HepG2 (cell line): ENCODE data around the gene DDC. TPM values are rescaled to one million over a fixed set of nuclear protein-coding genes. Genes with fewer than 3 reads are reported as not detected.
A peak's percentile ranks its signal among the peaks of the same experiment; 100 is the strongest.

ENCODE experiments used
- BCL6 ChIP-seq: IDR thresholded peaks from 2 replicates; pipeline ENCODE4 v1.6.1; 2016; ENCODE audit warnings: missing genetic modification reagents, missing compliant biosample characterization
- CTCF ChIP-seq: sonication (generic); formaldehyde crosslinking; IDR thresholded peaks from 2 replicates; pipeline ENCODE4 v1.5.0; 2020; ENCODE audit warnings: mild to moderate bottlenecking, missing genetic modification reagents, moderate library complexity
- ETV5 ChIP-seq: IDR thresholded peaks from 2 replicates; pipeline ENCODE4 v1.6.1; 2018; ENCODE audit warnings: missing biosample characterization, missing genetic modification reagents, inconsistent platforms, borderline replicate concordance
- MAX ChIP-seq: IDR thresholded peaks from 2 replicates; pipeline ENCODE4 v1.6.1; 2012; ENCODE audit warnings: inconsistent platforms
- NFKB2 ChIP-seq: sonication (generic); formaldehyde crosslinking; IDR thresholded peaks from 2 replicates; pipeline ENCODE4 v1.4.0; 2020; ENCODE audit warnings: missing genetic modification reagents, borderline replicate concordance
- SOX13 ChIP-seq, 3 experiments: fragments of 450-650 bp in 1 of 3; sonication (generic) in 1 of 3; formaldehyde crosslinking in 1 of 3; IDR thresholded peaks in 2 of 3; conservative IDR thresholded peaks in 1 of 3; 2 replicates each; pipeline versions ENCODE4 v1.5.0 to v1.6.1; 2016 to 2020; ENCODE audit warnings: antibody characterized with exemption in 1 of 3, mild to moderate bottlenecking in 1 of 3, missing compliant biosample characterization in 1 of 3, missing genetic modification reagents in 1 of 3, moderate library complexity in 1 of 3
- SOX5 ChIP-seq: IDR thresholded peaks from 2 replicates; pipeline ENCODE4 v1.6.1; 2016; ENCODE audit warnings: borderline replicate concordance
- TBX2 ChIP-seq: sonication (generic); formaldehyde crosslinking; IDR thresholded peaks from 2 replicates; pipeline ENCODE4 v1.5.0; 2020; ENCODE audit warnings: missing genetic modification reagents, mild to moderate bottlenecking, borderline replicate concordance
- TP53 ChIP-seq: sonication (generic); formaldehyde crosslinking; conservative IDR thresholded peaks from 2 replicates; pipeline ENCODE4 v1.4.0; 2020; ENCODE audit warnings: missing genetic modification reagents
- ZNF225 ChIP-seq: sonication (generic); formaldehyde crosslinking; IDR thresholded peaks from 2 replicates; pipeline ENCODE4 v1.4.0; 2020; ENCODE audit warnings: mild to moderate bottlenecking, missing genetic modification reagents
- ZNF451 ChIP-seq: sonication (generic); formaldehyde crosslinking; IDR thresholded peaks from 2 replicates; pipeline ENCODE4 v1.5.0; 2020; ENCODE audit warnings: mild to moderate bottlenecking, missing genetic modification reagents
- ZNF572 ChIP-seq: sonication (generic); formaldehyde crosslinking; IDR thresholded peaks from 2 replicates; pipeline ENCODE4 v1.5.1; 2020; ENCODE audit warnings: mild to moderate bottlenecking, missing genetic modification reagents
- ZNF704 ChIP-seq: sonication (generic); formaldehyde crosslinking; IDR thresholded peaks from 2 replicates; pipeline ENCODE4 v1.8.1; 2023; ENCODE audit warnings: mild to moderate bottlenecking, inconsistent platforms, moderate library complexity, missing genetic modification reagents, borderline replicate concordance
- ZNF747 ChIP-seq: sonication (generic); formaldehyde crosslinking; IDR thresholded peaks from 2 replicates; pipeline ENCODE4 v1.8.1; 2023; ENCODE audit warnings: missing genetic modification reagents, mild to moderate bottlenecking, borderline replicate concordance
- polyA plus RNA-seq, 8 experiments: library from polyadenylated mRNA; depleted of rRNA in 3 of 8; stranded (reverse) in 7 of 8; unstranded in 1 of 8; fragments of >200 nt; fragmentation: Illumina TruSeq in 4 of 8; extraction: Trizol in 4 of 8; gene quantifications; 2 replicates each; pipeline versions ENCODE4 v1.2.1 to v1.2.3, GENCODE V29; 2011 to 2016; ENCODE audit warnings: low read depth in 4 of 8, missing spikeins in 1 of 8, mixed read lengths in 1 of 8; ENCODE audit not compliant: insufficient read depth in 1 of 8
- total RNA-seq, 5 experiments: library from RNA; depleted of rRNA; stranded (reverse); fragments of >200 nt; fragmentation: Illumina TruSeq; extraction: Trizol; gene quantifications; 2 replicates each; pipeline ENCODE4 v1.2.3, GENCODE V29; 2016; ENCODE audit warnings: low read depth in 1 of 5
- TF ChIP-seq, protein P1 (sequence below): sonication (generic); formaldehyde crosslinking; IDR thresholded peaks from 2 replicates; pipeline ENCODE4 v1.4.0; 2020; ENCODE audit warnings: missing genetic modification reagents
- TF ChIP-seq, protein P2 (sequence below), 2 experiments: sonication (generic) in 1 of 2; formaldehyde crosslinking in 1 of 2; IDR thresholded peaks; 2 replicates each; pipeline versions ENCODE4 v1.5.1 to v1.6.1; 2011 to 2020; ENCODE audit warnings: borderline replicate concordance in 1 of 2, low read depth in 1 of 2, low read length in 1 of 2, mild to moderate bottlenecking in 1 of 2, missing genetic modification reagents in 1 of 2, moderate library complexity in 1 of 2
- TF ChIP-seq, protein P3 (sequence below): sonication (generic); formaldehyde crosslinking; IDR thresholded peaks from 2 replicates; pipeline ENCODE4 v1.4.0; 2020; ENCODE audit warnings: missing genetic modification reagents

Gene DDC
- total and polyA plus RNA-seq, 2 of the 13 experiments (the other 11 are each of a cell fraction or from before 2014, with no cell fraction given) = 11.7 to 93.3 TPM

DNA sequence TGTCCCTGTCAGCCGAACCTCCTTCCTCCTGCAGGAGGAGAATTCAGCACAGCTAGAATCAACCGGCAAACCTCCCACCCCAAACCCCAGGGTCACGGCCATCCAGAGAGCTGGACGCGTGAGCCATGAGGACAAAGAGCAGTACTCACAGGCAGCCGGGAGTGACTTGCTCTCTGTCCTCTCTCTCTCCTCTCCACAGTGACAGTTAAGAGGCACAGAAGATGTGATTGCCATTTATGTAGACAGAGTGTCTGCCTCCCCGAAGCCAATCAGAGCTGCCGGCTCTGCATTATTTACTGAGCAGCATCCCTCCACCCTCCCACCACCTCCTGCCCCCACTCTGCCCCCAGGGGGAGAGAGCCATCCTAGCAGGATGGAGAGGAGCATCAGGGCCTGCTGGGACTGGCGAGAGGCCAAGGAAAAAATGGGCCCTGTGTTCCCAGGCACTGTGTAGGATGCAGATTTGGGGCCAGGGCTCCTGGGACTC is 4.3 kb downstream of the DDC start (continued):
- TF ChIP-seq, protein P1, sequence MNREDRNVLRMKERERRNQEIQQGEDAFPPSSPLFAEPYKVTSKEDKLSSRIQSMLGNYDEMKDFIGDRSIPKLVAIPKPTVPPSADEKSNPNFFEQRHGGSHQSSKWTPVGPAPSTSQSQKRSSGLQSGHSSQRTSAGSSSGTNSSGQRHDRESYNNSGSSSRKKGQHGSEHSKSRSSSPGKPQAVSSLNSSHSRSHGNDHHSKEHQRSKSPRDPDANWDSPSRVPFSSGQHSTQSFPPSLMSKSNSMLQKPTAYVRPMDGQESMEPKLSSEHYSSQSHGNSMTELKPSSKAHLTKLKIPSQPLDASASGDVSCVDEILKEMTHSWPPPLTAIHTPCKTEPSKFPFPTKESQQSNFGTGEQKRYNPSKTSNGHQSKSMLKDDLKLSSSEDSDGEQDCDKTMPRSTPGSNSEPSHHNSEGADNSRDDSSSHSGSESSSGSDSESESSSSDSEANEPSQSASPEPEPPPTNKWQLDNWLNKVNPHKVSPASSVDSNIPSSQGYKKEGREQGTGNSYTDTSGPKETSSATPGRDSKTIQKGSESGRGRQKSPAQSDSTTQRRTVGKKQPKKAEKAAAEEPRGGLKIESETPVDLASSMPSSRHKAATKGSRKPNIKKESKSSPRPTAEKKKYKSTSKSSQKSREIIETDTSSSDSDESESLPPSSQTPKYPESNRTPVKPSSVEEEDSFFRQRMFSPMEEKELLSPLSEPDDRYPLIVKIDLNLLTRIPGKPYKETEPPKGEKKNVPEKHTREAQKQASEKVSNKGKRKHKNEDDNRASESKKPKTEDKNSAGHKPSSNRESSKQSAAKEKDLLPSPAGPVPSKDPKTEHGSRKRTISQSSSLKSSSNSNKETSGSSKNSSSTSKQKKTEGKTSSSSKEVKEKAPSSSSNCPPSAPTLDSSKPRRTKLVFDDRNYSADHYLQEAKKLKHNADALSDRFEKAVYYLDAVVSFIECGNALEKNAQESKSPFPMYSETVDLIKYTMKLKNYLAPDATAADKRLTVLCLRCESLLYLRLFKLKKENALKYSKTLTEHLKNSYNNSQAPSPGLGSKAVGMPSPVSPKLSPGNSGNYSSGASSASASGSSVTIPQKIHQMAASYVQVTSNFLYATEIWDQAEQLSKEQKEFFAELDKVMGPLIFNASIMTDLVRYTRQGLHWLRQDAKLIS (CRISPR knock-in tag) = no peak
- peak; percentile 49 for TF ChIP-seq BCL6 (CRISPR knock-in tag)
- TF ChIP-seq, protein P2, sequence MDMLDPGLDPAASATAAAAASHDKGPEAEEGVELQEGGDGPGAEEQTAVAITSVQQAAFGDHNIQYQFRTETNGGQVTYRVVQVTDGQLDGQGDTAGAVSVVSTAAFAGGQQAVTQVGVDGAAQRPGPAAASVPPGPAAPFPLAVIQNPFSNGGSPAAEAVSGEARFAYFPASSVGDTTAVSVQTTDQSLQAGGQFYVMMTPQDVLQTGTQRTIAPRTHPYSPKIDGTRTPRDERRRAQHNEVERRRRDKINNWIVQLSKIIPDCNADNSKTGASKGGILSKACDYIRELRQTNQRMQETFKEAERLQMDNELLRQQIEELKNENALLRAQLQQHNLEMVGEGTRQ (IDR thresholded peaks at IDR 0.05; ENCODE audit: low read depth, low read length) = no peak
- TF ChIP-seq, protein P2 (CRISPR knock-in tag; IDR thresholded peaks at IDR 0.05; ENCODE audit: borderline replicate concordance) = no peak
- TF ChIP-seq ZNF225 = no peak
- peak; percentile 32 for TF ChIP-seq CTCF (CRISPR knock-in tag)
- TF ChIP-seq ZNF572 = 0 out of 2 replicates have a peak, but pooled peaks have one; percentile 79
- no peak for TF ChIP-seq ZNF747 (CRISPR knock-in tag)
- peak; percentile 19; the same call in 1 of the 2 replicates for TF ChIP-seq ETV5 (CRISPR knock-in tag)
- TF ChIP-seq ZNF451 = no peak
- TF ChIP-seq, protein P3, sequence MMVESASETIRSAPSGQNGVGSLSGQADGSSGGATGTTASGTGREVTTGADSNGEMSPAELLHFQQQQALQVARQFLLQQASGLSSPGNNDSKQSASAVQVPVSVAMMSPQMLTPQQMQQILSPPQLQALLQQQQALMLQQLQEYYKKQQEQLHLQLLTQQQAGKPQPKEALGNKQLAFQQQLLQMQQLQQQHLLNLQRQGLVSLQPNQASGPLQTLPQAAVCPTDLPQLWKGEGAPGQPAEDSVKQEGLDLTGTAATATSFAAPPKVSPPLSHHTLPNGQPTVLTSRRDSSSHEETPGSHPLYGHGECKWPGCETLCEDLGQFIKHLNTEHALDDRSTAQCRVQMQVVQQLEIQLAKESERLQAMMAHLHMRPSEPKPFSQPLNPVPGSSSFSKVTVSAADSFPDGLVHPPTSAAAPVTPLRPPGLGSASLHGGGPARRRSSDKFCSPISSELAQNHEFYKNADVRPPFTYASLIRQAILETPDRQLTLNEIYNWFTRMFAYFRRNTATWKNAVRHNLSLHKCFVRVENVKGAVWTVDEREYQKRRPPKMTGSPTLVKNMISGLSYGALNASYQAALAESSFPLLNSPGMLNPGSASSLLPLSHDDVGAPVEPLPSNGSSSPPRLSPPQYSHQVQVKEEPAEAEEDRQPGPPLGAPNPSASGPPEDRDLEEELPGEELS = peak; percentile 57; the same call in 1 of the 2 replicates
- TF ChIP-seq TBX2 = peak; percentile 70
- TF ChIP-seq TP53 = no peak
- TF ChIP-seq ZNF704 = no peak
- TF ChIP-seq MAX = peak; percentile 75
- TF ChIP-seq NFKB2 (CRISPR knock-in tag) = peak; percentile 18; the same call in 1 of the 2 replicates
- peak; percentile 67 for TF ChIP-seq SOX5
- no peak for TF ChIP-seq SOX13 (IDR thresholded peaks at IDR 0.05)
- peak in 1 of 2 experiments; percentile 70; a peak in 2 of 4 replicates for TF ChIP-seq SOX13 (CRISPR knock-in tag; conservative IDR thresholded peaks at IDR 0.05 in 1 of 2, IDR thresholded peaks at IDR 0.05 in 1 of 2)
